Activated CD8-positive, alpha-beta memory T cell treated with anti-CD3 and anti-CD28 coated beads, Interleukin-2, amount 50 U/mL, for 24 hours (primary cell): ENCODE measurements around the gene LYL1.

Experiments used
- DNase-seq: peaks from one replicate; pipeline ENCODE4 v3.0.0-alpha.2; 2020; ENCODE audit errors: extremely low read depth

LYL1 gene

DNA sequence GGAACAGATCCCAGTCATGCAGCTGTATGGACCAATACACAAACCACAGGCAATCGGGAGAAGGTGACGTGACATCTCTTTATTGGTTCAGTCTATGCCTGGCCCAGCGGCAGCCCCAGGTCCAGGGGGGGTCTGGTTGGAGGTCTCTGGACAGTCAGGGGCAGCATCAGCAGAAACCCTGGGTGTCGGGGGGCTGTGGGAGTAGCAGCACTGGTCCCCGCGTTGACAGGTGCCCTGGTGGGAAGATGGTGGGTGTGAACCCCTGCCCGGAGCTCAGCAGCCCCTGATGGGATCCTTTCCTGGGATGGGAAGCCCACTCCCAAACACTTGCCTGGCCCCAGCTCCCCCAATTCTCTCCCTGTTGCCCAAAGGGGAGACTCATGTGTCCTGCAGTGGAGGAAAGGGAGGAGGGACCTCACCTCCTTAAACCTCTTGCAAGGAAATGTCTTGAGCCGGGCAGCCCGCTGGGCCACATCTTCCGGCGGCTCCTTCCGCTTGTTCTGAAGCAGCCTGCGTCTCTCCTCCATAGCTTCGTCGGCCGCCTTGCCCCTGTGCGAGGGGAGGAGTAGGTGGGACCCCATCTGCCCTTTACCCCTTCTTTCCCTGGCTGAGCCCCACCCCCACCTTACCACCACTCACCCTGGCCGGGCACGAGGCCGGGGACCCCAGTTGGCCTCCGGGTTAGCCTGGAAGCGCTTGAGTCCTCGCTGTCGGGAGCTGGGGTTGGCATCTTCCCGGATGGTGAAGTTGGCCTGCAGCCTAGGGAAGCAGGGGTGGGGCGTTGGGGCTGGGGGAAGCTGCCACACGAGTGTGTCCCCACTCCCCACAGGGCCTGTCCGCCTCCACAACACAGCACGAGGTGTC, 2.4 kb upstream of the LYL1 start:
- no peak for DNase-seq

DNA sequence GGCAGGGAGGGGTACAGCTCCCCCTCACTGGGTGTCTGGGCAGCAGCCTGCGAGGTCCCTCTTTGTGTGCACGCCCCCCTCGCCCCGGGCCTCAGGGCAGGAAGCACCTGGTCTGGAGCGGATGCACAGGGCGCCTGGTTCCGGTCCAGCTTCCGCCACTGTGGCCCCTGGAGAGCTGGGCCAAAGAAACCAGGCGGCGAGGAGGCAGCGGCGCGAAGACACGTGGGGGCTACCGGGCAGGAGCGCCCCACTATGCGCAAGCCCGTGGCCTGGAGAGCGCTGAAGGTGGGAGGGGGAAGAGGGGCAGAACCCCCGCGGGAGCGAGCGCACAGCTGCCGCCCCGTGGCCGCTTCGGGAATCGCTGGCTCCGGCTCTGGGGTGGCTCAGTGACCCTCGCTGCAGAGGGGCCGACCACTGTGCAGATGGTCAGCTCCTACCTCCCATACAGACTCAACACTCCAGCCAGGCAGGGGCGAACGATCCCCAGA, 1.7 kb upstream of the LYL1 start:
- no peak for DNase-seq

DNA sequence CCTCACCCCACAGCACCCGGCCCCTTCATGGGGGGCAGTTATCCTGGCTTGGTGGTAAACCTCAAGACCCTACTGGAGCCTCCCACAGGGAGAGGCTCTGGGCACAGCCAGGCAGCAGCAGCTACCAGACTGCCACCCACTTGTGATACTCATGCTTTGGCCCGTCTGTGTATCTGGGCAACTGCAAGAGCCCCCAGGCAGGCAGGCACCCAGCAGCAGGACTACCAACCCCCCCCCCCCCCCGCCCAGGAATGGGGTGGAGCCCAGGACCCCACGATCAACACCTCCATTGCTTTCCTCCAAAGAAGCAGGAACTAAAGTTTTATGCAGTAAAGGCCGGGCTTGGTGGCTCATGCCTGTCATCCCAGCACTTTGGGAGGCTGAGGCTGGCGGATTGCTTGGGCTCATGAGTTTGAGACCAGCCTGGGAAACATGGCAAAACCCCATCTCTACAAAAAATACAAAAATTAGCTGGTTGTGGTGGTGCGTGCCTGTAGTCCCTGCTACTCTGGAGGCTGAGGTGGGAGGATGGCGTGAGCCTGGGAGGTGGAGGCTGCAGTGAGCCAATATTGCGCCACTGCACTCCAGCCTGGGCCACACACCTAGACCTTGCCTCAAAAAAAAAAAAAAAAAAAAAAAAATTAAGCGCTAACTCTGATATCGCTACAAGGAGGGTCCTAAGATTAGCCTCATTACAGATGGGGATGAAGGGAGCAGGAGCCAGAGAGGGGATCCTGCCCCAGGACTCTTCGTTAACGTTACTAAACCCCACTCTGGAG, 1.1 kb upstream of the LYL1 start:
- no peak for DNase-seq

DNA sequence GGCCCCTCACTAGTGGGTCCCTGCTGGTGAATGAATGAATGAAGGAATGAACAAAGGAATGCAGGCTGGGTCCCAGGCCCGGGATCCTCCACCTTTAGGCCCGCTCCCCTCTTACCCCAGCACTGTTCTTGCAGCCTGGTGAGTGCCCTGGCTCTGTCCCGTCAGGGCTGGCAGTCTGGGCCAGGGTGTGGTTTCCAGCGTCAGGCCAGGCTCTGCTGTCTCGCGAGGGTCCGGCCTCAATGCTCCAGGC, 317 bp downstream of the LYL1 start:
- no peak for DNase-seq

DNA sequence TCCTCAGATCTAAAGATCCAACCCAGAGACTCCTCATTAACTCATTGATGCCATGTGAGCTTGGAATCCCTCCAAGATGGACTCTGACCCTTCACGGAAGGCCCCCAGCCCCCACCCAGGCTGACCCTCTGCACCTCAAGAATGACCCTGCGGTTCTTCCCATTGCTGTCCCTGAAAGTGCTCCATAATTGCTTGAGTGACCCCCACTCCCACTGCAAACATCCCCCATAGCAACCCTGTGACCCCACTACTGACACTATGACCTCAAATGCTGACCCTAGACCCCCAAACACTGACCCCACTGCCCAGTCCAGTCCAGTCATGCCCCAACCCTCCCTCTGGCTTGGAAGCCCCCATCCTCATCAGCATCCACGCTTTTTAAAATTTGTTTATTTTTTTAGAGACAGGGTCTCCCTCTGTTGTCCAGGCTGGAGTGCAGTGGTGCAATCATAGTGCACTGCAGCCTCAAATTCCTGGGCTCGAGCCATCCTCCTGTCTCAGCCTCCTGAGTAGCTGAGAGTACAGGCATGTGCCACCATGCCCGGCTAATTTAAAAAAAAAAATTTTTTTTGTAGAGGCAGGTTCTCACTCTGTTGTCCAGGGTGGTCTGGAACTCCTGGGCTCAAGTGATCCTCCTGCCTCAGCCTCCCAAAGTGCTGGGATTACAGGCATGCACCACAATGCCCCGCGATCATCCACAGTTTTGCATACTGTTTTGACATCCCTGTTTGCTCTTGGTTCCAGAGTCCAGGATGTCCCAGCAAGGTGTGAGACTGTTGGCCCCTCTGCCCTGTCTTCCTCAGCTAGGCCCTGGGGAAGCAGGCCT, 855 bp downstream of the LYL1 start:
- no peak for DNase-seq

DNA sequence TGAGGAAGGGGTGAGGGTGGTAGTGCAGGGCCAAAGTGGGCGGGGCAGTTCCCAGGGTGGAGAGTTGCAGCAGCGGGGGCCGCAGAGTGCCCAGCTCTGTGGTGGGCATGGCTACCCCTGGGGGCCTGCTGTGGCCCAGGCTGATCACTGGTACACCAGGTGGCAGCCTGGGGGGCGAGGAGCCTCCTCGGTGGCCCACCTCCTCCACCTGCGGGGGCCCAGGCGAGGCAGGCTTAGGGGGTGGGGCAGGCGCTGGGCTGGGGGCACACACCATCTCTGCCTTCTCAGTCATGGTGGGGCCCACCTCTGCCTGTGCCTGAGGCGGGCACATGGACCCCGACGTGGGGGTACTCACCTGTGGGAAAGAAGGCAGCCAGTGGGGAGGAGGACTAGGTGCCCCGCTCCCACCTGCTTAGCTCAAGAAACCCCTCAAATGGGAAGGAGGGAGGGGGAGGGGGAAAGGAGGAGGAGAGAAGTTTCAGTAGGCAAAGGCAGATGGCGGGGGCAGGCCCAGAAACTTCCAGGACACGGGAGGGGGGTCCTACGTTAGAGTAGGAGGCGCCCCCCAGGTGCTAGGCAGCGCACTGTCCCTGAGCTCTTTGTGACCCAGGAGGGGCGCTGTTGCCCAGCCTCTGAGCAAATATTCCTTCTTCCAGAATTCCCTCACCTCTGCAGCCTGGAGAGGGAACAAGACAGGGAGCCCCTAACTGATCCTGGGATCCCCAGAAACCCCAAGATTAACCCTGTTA, 1.6 kb downstream of the LYL1 start:
- no peak for DNase-seq

DNA sequence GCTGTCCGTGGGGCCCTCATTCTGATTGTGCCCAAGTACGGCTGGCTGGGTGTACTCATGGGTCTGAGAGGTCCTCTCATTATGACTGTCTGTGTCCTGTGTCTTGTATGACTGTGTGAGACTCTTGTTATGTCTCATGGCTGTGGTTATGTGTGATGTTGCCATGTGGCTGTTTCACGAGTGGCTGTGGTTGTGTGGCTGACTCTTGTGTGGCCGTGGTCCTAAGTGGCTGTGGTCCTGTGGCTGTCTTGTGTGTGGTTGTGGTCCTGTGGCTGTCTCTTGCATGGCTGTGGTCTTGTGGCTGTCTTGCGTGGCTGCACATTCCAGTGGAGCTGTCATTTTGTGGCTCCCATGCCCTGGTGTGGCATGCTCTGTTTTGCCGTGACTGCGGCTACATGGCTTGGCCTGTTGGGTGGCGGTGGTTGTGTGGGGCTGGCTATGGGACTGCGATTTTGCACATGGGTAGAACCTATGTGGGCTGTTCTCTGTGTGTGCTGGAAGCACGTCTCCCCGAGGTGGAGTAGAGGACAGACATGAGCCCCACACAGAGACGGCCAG, 2.5 kb downstream of the LYL1 start:
- peak; percentile 38 for DNase-seq

DNA sequence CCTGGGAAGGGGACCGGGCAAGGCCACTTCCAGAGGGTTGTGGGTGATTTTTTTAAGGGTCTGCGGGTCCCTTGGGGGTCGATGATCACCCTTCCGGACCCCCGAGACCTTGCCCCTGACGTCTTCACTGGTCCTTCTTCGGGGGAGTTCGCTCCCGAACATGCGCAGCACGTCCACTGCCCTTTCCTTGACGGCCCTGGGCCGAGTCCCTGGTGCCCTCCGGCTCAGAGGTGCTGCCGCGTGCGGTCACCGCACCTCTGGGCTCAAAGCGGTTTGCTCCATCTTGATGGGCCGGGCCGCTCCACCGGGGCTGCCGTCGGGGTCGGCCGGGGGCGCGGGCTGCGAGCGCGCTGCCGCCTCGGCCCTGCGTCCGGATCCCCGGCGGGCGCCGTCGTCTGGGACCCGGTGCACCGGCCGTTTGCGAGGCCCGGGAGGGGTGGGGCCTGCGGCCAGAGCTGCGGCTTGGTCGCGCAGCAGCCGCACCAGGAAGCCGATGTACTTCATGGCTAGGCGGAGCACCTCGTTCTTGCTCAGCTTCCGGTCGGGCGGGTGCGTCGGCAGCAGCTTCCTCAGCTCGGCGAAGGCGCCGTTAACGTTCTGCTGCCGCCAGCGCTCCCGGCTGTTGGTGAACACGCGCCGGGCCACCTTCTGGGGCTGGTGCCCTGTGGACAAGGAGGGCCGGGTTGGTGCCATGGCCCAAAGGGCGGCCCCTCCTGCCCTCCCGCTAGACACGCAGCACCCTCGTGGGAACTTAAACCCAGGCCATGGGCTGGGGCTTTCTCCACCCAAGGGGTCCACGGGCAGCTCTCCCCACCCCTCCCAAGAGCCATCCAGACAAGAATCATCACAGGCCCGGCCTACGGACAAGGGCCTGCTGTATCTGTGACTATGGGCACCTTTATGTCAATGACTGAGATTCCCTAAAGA, 3.3 kb downstream of the LYL1 start:
- DNase-seq: no peak

DNA sequence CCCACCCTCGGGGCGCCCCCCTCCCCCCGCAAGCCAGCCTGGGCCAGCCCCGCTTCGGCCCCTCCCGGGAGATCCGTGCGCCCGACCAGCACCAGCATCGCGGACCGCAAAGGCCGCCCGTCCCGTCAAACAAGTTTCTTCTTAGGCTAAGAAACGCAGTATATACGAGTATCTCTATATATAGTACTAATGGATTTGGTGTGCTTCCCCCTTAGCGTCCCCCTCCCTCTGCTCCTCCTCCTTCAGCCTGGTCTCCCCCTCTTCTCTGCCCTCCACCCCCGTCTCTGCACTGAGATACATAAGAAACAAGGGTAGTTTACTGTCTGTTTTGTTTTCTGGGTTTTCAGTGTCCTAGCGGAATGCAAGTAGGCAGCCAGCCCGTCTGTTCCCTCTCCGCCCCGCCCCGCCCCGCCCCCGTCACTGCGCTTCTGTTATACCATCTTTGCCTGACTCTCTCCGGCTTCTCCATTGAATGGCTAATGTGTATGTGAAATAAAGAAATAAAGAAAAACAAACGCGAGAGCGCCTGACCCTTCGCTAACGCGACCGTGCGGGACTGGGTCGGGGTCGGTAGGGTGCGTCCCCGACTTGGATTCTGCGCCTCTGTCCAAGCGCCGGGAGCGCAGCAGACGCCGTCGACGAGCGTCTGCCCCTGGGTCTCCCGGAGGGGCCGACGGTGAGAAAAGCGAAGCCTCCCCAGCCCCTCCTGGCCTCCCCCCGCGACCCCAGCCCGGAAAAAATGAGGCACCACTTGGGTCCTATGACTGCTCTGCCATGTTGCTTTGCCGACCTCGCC, 4.2 kb downstream of the LYL1 start:
- DNase-seq: no peak

DNA sequence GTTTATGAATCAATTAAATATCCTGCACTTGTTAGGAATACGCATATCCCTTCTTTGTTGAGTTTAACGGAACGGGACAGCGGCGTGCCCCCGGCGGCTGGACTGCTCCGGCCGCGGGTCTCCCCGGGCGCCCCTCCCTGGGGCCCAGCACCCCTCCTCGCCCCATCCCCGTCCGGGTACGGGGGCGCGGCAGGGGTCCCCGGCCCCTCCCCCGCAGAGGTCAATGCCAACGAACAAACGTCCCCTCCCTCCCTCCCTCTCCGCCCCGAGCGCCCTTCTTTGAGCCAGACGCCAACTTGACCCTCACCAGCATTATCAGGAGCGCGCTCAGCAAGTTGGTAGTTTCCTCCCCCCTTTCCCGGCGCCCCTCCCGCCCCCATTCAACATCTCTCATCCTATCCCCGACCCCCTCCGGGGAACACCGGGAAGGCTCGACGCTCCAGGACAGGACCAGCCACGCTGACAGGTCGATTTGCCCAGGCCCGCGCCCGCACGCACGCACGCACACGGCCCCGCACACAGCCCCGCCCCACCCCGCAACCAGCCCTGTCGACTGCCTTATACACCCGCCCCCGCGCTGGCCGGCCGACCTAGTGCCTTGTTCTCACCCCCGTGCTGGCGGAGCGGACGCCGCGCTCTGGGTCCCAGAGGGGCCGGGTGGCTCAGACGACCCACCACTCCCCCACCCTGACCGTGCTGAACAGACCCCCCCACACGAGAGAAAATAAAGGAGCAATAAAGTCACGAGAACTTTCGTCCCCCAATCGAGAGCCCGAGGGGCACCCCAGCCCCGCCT, 5.0 kb downstream of the LYL1 start:
- no peak for DNase-seq

DNA sequence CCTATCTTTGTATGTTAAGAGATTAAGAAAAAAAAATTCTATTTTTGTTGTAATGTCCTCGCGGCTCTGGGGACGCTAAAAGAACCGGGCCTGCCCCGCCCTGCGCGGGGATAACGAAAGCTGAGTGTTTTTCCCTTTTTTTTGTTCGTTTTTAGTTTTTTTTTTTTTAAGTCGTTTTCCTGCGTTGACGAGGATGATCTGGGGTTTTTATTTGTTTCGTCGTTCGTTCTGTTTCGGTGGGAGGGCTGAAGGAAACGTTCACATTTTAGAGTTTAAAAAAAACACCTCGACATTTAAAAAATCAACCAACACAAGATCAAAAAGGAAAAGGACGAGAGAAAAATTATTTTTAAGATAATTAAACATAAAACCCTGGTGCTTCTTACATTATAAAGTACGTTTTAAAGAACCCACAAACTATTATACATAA, 5.6 kb downstream of the LYL1 start:
- DNase-seq: no peak

DNA sequence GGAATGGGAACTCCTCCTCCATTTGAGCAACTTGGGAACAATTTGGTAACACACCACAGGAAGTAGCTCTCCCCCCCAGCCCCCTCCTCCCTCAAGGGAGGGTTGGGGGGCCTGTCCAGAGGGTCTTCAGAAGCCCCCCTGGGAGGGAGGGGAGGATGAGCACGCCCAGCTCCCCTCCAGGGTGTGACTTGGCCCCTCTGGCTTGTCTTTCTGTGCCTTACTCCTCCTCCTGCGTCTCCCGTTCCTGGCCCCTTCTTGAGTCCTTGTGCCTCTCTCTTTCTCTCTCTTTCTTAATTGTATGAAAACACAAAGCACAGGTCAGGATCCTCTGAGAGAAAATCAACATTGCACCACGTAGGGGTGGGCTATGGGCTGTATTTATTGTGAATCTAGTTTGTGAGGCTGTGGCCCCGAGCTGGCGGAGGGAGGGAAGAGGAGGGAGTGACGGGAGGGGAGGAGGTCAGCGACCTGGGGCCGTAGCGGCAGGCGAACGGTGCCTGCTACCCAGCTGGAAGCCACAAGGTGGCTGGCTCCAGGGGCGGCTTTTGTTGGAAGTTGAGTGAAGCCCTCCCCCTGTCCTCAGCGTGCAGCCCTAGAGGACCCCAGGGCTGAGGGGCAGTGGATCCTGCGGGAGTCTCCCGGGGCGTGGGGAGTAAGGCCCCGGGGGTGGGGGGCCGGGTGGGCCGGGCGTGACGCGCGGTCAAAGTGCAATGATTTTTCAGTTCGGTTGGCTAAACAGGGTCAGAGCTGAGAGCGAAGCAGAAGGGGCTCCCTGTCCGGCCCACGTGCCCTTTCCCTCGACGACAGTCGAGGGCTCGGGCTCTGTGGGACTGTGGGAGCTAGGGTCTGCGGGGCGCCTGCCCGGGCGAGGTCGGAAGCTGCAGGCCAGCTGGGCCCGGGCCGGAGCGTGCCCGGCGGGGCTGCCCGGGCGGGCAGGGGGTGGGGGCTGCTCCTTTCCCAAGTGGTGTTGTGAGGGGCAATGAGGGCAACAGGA, 6.4 kb downstream of the LYL1 start:
- DNase-seq: no peak

DNA sequence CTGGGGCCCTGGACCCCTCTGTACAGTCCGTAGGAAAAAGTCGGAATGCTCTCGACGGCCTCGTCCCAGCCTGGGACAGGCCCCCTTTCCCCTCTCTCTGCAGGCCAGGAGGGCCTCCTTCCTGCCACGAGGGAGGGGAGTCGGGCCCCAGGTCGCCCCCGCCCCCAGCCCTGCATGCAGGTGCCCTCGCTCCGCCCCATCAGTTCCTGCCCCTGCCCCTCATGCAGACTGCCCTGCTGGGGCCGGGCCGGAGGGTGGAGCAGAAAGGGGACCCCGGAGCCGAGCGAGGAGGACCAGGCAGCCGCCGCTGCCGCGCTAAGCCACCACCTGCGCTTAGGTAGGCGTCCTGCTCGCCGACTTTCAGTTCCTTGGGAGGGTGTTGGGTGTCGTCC, 7.3 kb downstream of the LYL1 start:
- no peak for DNase-seq

DNA sequence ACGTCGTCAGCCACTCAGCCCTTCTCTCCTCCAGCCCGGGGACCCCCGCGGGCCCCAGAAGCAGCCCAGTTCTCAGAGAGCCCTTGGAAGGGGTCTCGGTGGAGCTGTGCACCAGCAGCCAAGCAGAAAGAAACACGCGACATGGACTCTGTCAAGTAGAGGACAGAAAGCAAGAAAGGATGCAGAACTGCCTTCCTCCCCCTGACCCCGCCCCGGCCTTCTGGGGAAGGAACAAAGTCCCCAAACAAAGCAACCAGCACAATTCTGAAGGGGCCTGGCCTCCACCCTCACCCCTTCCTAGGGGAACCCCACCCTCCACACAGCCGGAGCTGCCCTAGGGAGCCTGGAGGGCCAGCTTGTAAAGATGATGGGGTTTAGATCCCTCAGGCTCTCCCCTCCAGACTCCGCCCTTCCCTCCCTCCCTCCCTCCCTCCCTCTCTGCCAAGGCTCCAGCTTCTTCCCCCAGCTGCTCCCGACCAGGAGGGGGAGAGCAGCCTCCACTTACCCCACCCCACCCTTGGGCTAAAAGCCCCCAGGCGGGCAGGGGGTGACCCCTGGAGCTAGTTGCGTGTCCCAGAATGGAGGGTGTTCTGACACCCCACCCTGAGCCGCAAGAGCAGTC, 7.8 kb downstream of the LYL1 start:
- DNase-seq: no peak

DNA sequence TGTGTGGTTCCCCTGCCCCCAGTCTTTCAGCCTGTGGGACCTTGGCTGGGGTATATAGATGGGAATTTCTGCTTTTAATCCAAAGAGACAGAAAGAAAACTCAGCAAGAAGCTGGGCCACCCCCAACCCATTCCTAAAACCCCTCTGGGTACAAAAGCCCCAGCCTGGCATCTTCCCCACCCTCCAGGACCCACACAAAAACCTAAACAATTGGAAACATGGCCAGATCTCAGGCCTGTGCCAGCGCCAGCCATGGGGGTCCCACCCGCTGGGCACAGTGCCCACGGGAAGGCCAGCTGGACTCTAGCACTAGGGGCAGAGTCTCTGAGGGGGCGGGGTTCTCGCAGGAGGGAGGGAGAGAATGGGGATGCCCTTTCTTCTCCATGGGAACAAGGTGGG, 8.6 kb downstream of the LYL1 start:
- no peak for DNase-seq

DNA sequence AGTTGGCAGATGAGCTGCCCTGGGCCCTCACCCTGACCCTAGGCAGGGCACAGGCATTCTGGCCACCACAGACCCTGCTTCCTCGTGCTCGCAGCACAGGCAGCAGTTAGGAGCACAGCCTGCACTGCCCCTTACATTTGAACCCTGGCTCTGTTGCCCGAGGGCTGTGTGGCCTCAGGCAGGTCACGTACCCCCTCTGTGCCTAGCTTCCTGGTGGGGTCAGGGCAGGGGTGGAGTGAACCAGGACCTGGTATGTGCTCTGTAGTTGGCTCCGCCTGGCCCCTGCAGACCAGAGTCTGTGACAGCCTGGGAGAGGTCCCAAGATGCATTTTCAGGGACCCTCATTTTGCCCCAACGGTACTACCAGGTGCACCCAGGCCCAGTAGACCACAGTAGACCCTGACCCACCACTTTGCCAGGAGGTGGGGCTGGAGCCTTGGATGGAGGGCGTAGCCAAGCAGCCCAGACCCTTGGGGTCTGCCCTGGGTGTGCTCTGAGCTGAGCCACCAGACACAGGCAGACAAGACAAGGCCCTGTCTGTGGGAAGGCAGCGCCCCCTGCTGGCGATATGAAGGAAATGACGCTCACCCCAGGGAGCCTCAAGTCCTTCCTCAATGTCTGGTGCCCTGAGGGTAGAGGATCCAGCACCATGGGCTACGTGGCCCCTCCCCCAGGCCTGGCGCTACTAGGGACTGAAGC, 9.1 kb downstream of the LYL1 start:
- peak; percentile 44 for DNase-seq
